Inflammatory macrophage (primary cell): ENCODE results near the gene FLOT1.
"Not testable (repeated sequence)": the region's sequence is repeated elsewhere in the genome, so short reads cannot be mapped to it uniquely, and the experiment has no call there.

Source experiments
- DNase-seq, 2 donors: peaks; one replicate each; pipeline ENCODE4 v3.0.0-alpha.2; 2020 to 2022

The FLOT1 gene

GRCh38 chr6:30723159-30723842 lies 19.2 kb downstream of the FLOT1 start:
- DNase-seq, result not testable (repeated sequence)

- peak; percentile 86 to 91 for DNase-seq
These were observed 20.0 kb downstream of the FLOT1 start for GRCh38 chr6:30722280-30723112.

- DNase-seq, result peak; percentile 65 to 77
These were observed 20.5 kb downstream of the FLOT1 start for GRCh38 chr6:30722025-30722279.

GRCh38 chr6:30721198-30722024 lies 21.1 kb downstream of the FLOT1 start:
- peak; percentile 96 to 98 for DNase-seq

GRCh38 chr6:30720738-30721197 lies 21.7 kb downstream of the FLOT1 start:
- DNase-seq, result peak; percentile 66 to 71

GRCh38 chr6:30719791-30720737 lies 22.4 kb downstream of the FLOT1 start, which contains the start of gene TUBB:
TSS of gene TUBB (plus strand) at chr6:30720352. CDS start at chr6:30720507, 155 bp downstream.
- peak; percentile 98 for DNase-seq

GRCh38 chr6:30719356-30719755 lies 23.1 kb downstream of the FLOT1 start:
- no peak for DNase-seq

- not testable (repeated sequence) for DNase-seq
These were observed 24.4 kb downstream of the FLOT1 start for GRCh38 chr6:30717845-30718720.

- peak; percentile 100 for DNase-seq
These were observed 25.2 kb downstream of the FLOT1 start, which contains the start of gene MDC1 for GRCh38 chr6:30717129-30717844. TSS of gene MDC1 (minus strand) at chr6:30717281. CDS start at chr6:30715175, 2,106 bp downstream.

GRCh38 chr6:30716879-30717128 lies 25.7 kb downstream of the FLOT1 start:
- DNase-seq, result no peak

- no peak for DNase-seq
These were observed 28.2 kb downstream of the FLOT1 start for GRCh38 chr6:30714263-30714662.

- DNase-seq, result no peak
These were observed 30.0 kb downstream of the FLOT1 start for GRCh38 chr6:30712441-30712945.

- DNase-seq, result no peak
These were observed 30.6 kb downstream of the FLOT1 start for GRCh38 chr6:30711758-30712380.

- no peak for DNase-seq
These were observed 33.2 kb downstream of the FLOT1 start for GRCh38 chr6:30709101-30709868.

GRCh38 chr6:30707281-30707850 lies 35.1 kb downstream of the FLOT1 start:
- DNase-seq, result no peak

GRCh38 chr6:30705620-30706019 lies 36.9 kb downstream of the FLOT1 start:
- no peak for DNase-seq

GRCh38 chr6:30703821-30704220 lies 38.7 kb downstream of the FLOT1 start:
- peak; percentile 40 to 44 for DNase-seq

- no peak for DNase-seq
These were observed 39.5 kb downstream of the FLOT1 start for GRCh38 chr6:30703011-30703410.
